ENCODE measurements around the gene TENM3.

Gene TENM3

GRCh38 chr4:182288534-182288933, 45.3 kb downstream of the TENM3 start:
- CTCF ChIA-PET = no interaction called here
- POLR2A ChIA-PET = no interaction called here
- TF ChIP-seq CTCF (IDR thresholded peaks at IDR 0.05; ENCODE audit: control extremely low read depth, extremely low read depth, low read depth, missing control alignments) = no peak
- DNase-seq (ENCODE audit: extremely low spot score) = no peak

- ChIA-PET POLR2A (no interaction called here), CTCF (no interaction called here)
- DNase-seq (ENCODE audit: extremely low spot score) = no peak
- no peak for TF ChIP-seq CTCF (IDR thresholded peaks at IDR 0.05; ENCODE audit: control extremely low read depth, extremely low read depth, low read depth, missing control alignments)
Observed at GRCh38 chr4:182289809-182290208, 46.6 kb downstream of the TENM3 start.

DNA sequence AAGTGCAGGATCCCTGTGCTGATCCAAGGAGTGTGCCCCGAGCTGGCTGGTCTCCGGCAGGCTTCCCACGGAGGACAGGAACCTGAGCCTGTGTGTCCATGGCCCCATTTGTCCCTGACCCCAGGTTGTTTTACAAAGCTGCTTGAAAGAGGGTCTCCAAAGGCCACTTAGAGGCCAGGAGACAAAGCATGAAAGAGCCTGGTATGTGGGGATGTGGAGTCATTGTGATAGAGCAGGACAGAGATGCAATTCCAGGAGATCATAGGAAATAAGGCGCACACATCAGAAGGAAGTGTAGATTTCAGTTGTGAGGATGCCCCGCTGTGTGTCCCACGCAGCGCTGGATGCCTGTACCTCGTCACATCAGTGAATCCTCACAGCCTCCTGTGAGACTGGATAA, 48.0 kb downstream of the TENM3 start:
- ChIA-PET CTCF (interaction anchor here (1.2 to 1.4 kb wide), 2 partner anchors 10 to 16 kb away, joined by 3 to 4 read pairs; no protein-coding TSS in a partner anchor), POLR2A (no interaction called here)
- no peak for DNase-seq (ENCODE audit: extremely low spot score)
- no peak for TF ChIP-seq CTCF (IDR thresholded peaks at IDR 0.05; ENCODE audit: control extremely low read depth, extremely low read depth, low read depth, missing control alignments)

DNA sequence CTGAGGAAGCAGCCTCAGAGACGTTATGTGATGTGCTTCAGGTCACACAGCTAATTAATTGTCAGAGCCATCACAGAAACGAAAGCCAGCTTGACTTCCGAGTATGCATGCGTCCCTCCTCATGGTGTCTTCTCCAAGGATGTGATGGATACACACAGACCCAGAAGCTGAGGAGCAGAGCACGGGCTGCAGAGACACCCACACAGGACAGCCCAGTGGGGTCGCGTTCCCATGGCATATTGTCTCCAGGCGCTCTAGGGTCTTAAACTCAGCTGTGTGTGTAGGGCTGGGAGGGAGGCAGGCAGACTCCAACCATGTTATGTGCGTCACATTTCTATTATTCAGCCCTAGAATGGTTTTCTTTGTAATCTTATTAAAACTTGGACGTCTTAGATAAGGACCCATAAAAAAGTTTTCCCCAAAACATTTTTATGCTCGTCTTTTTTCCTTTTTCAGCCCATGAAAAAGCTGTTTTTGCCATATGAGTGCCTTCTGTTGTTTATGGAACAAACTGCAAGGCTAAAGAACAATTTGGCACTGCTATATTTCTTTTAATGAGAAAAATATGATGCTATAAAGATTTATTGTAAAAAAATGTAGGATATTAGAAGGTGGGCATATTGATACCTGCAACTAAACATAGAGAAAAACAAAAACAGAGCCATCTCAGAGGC, 48.5 kb downstream of the TENM3 start:
- DNase-seq (ENCODE audit: extremely low spot score) = no peak
- TF ChIP-seq CTCF (IDR thresholded peaks at IDR 0.05; ENCODE audit: control extremely low read depth, extremely low read depth, low read depth, missing control alignments) = no peak
- POLR2A ChIA-PET = no interaction called here
- CTCF ChIA-PET = interaction anchor here (1.2 to 1.8 kb wide), 3 partner anchors 10 to 26 kb away, joined by 3 to 4 read pairs (median 4); no protein-coding TSS in a partner anchor

GRCh38 chr4:182292612-182293011, 49.4 kb downstream of the TENM3 start:
- TF ChIP-seq CTCF (IDR thresholded peaks at IDR 0.05; ENCODE audit: control extremely low read depth, extremely low read depth, low read depth, missing control alignments) = no peak
- CTCF ChIA-PET = interaction anchor here (1.5 to 1.8 kb wide), 2 partner anchors 11 to 25 kb away, joined by 4 read pairs; no protein-coding TSS in a partner anchor
- DNase-seq (ENCODE audit: extremely low spot score) = no peak
- POLR2A ChIA-PET = no interaction called here

GRCh38 chr4:182293691-182294255, 50.6 kb downstream of the TENM3 start:
- CTCF ChIA-PET = interaction anchor here (1.5 kb wide), 1 partner anchor 10 kb away, joined by 4 read pairs; no protein-coding TSS in a partner anchor
- DNase-seq (ENCODE audit: extremely low spot score) = no peak
- TF ChIP-seq CTCF (IDR thresholded peaks at IDR 0.05; ENCODE audit: control extremely low read depth, extremely low read depth, low read depth, missing control alignments) = no peak
- POLR2A ChIA-PET = no interaction called here

All from GM10248 (cell line).